Measurements from ENCODE around the gene TRPM2.

TRPM2 gene

GRCh38 chr21:44440241-44441040 lies 87.0 kb downstream of the TRPM2 start:
- Histone ChIP-seq H3K9me3 (ENCODE audit: severe bottlenecking) (no peaks in the 10 kb centered on the region), H3K4me3 (ENCODE audit: low read depth, low read length) (no peak overlapping the region), H3K36me3 (no peaks in the 10 kb centered on the region), H3K27ac (no peak overlapping the region), H3K27me3 (ENCODE audit: insufficient read depth, low read depth, severe bottlenecking) (no peaks in the 10 kb centered on the region)
- DNase-seq, result no peak
- TF ChIP-seq, protein P1, sequence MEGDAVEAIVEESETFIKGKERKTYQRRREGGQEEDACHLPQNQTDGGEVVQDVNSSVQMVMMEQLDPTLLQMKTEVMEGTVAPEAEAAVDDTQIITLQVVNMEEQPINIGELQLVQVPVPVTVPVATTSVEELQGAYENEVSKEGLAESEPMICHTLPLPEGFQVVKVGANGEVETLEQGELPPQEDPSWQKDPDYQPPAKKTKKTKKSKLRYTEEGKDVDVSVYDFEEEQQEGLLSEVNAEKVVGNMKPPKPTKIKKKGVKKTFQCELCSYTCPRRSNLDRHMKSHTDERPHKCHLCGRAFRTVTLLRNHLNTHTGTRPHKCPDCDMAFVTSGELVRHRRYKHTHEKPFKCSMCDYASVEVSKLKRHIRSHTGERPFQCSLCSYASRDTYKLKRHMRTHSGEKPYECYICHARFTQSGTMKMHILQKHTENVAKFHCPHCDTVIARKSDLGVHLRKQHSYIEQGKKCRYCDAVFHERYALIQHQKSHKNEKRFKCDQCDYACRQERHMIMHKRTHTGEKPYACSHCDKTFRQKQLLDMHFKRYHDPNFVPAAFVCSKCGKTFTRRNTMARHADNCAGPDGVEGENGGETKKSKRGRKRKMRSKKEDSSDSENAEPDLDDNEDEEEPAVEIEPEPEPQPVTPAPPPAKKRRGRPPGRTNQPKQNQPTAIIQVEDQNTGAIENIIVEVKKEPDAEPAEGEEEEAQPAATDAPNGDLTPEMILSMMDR (IDR thresholded peaks at IDR 0.05; ENCODE audit: low read depth, low read length), result no peak

DNA sequence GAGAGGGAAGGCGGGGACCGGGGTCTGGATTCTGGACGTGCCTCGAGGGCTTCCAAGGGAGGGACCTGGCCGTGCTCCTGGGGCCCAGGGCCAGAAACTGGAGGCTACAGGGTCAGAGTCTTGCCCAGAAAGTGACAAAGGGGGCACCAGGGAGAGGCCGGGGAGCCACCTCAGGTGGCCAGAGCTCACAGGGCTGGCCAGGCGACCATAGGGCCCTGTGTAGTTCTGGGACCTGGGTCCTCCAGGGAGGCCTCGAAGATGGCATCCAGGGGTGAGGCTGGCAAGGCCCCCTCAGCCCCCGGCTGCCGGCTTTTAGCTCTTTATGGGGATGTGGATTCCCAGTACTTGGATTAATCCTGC lies 87.6 kb downstream of the TRPM2 start:
- H3K36me3 ChIP-seq, result no peaks in the 10 kb centered on the region
- TF ChIP-seq, protein P1 (IDR thresholded peaks at IDR 0.05; ENCODE audit: low read depth, low read length), result no peak

DNA sequence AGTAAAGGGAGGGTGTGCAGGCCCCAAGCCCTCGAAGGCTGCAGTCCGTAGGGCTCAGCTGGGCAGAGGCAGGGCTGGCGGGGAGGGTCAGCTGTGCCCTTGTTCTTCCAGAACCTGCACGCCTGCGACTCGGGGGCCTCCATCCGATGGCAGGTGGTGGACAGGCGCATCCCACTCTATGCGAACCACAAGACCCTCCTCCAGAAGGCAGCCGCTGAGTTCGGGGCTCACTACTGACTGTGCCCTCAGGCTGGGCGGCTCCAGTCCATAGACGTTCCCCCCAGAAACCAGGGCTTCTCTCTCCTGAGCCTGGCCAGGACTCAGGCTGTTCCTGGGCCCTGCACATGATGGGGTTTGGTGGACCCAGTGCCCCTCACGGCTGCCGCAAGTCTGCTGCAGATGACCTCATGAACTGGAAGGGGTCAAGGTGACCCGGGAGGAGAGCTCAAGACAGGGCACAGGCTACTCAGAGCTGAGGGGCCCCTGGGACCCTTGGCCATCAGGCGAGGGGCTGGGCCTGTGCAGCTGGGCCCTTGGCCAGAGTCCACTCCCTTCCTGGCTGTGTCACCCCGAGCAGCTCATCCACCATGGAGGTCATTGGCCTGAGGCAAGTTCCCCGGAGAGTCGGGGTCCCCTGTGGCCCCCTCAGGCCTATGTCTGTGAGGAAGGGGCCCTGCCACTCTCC lies 88.3 kb downstream of the TRPM2 start:
- Histone ChIP-seq H3K9me3 (ENCODE audit: severe bottlenecking) (no peaks in the 10 kb centered on the region), H3K4me3 (ENCODE audit: low read depth, low read length) (no peak overlapping the region), H3K36me3 (no peaks in the 10 kb centered on the region), H3K27ac (no peak overlapping the region), H3K27me3 (ENCODE audit: insufficient read depth, low read depth, severe bottlenecking) (no peaks in the 10 kb centered on the region)
- TF ChIP-seq, protein P1 (IDR thresholded peaks at IDR 0.05; ENCODE audit: low read depth, low read length), result no peak
- DNase-seq, result no peak

More for the DNA sequence above, 87.6 kb downstream of the TRPM2 start:
- no peak overlapping the region for H3K4me3 ChIP-seq (ENCODE audit: low read depth, low read length)
- no peaks in the 10 kb centered on the region for H3K27me3 ChIP-seq (ENCODE audit: insufficient read depth, low read depth, severe bottlenecking)
- no peak overlapping the region for H3K27ac ChIP-seq
- no peaks in the 10 kb centered on the region for H3K9me3 ChIP-seq (ENCODE audit: severe bottlenecking)
- no peak for DNase-seq

DNA sequence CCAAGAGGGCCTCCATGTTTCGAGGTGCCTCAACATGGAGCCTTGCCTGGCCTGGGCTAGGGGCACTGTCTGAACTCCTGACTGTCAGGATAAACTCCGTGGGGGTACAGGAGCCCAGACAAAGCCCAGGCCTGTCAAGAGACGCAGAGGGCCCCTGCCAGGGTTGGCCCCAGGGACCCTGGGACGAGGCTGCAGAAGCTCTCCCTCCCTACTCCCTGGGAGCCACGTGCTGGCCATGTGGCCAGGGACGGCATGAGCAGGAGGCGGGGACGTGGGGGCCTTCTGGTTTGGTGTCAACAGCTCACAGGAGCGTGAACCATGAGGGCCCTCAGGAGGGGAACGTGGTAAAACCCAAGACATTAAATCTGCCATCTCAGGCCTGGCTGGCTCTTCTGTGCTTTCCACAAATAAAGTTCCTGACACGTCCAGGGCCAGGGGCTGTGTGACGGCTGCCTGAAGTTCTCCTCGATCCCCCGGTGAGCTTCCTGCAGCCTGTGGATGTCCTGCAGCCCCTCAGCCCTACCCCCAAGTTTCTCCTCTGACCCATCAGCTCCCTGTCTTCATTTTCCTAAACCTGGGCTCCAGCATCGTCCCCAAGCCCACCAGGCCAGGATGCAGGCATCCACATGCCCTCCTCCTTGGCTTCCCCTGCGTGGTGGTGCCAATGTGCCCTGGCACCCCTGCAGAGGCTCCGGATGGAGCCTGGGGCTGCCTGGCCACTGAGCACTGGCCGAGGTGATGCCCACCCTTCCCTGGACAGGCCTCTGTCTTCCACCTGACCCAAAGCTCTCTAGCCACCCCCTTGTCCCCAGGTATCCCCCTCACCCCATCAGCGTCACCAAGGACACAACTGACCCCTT lies 89.1 kb downstream of the TRPM2 start:
- H3K27me3 ChIP-seq (ENCODE audit: insufficient read depth, low read depth, severe bottlenecking), result no peaks in the 10 kb centered on the region
- no peak for DNase-seq
- no peak overlapping the region for H3K4me3 ChIP-seq (ENCODE audit: low read depth, low read length)
- no peaks in the 10 kb centered on the region for H3K9me3 ChIP-seq (ENCODE audit: severe bottlenecking)
- TF ChIP-seq, protein P1 (IDR thresholded peaks at IDR 0.05; ENCODE audit: low read depth, low read length), result no peak
- no peaks in the 10 kb centered on the region for H3K36me3 ChIP-seq
- no peak overlapping the region for H3K27ac ChIP-seq

DNA sequence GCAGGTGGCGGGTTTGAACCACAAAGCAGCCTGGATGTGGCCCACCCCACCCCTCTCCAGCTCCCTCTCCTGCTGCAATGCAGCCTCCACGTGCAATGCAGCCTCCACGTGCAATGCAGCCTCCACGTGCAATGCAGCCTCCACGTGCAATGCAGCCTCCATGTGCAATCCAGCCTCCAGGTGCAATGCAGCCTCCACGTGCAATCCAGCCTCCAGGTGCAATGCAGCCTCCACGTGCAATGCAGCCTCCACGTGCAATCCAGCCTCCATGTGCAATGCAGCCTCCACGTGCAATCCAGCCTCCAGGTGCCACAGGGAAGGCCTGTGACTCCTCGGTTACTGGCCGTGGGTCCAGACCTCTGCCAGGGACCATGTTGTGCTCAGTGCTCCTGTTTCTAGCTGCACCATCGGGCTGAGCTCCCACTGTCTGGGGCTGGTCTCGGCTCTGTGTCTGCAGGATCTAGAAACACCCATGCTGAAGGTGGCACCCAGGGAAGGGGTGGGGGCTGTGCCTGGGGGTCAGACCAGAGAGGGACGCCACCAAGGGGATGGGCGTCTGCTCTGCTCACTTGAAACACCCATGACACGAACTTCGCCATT lies 90.0 kb downstream of the TRPM2 start:
- H3K27me3 ChIP-seq (ENCODE audit: insufficient read depth, low read depth, severe bottlenecking), result no peaks in the 10 kb centered on the region
- H3K4me3 ChIP-seq (ENCODE audit: low read depth, low read length), result no peak overlapping the region
- DNase-seq, result no peak
- no peaks in the 10 kb centered on the region for H3K9me3 ChIP-seq (ENCODE audit: severe bottlenecking)
- H3K27ac ChIP-seq, result no peak overlapping the region
- TF ChIP-seq, protein P1 (IDR thresholded peaks at IDR 0.05; ENCODE audit: low read depth, low read length), result no peak
- H3K36me3 ChIP-seq, result no peaks in the 10 kb centered on the region
